ENCODE data around the gene CD300LB. TPM values are rescaled to one million over a fixed set of nuclear protein-coding genes. Genes with fewer than 3 reads are reported as not detected.

The CD300LB gene
- total RNA-seq, 1 donor from 2014 or later: not detected

GRCh38 chr17:74549343-74549742, 18.1 kb upstream of the CD300LB start:
- no peak for DNase-seq (ENCODE audit: low read depth in 2 of 2)

- no peak for DNase-seq (ENCODE audit: low read depth in 2 of 2)
Measured at GRCh38 chr17:74547736-74548135, 16.5 kb upstream of the CD300LB start.

DNA sequence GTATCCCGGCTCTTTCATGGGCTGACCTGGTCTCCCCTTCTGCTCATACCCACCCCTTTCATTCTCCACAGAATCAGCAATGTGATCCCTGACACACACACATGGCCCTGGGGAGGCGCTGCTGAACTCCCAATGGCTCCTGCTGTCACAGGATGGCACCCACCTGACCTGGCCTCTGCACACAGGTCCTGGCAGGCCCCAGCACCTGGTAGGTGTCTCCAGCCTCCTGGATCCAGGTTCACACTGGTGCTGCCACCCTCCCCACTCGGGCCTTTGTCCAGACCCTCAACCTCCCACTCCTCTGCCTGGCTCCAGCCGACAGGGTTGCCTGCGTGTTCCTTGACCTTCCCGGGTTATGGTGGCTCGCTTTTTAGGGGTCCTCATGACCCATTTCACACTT, 16.0 kb upstream of the CD300LB start:
- no peak for DNase-seq (ENCODE audit: low read depth in 2 of 2)

DNA sequence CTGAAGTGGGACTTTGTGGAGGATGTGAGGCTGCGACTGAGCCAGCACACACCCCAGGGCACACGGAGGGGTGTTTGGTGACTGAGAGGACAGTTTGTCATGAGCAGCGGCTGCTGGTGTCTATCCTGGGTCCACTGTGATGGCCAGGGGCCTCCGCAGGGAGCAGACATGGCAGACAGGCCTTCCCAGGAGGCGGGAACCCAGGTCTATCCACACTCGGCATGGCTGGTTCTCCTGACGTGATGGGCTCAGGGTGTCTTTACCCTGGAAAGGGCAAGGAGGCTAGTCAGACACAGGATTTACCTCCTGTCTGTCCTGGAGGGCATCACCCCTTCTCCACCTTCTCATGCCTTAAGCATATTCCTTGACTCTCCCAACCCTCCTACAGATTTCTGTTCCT, 15.3 kb upstream of the CD300LB start:
- DNase-seq (ENCODE audit: low read depth in 2 of 2): no peak

GRCh38 chr17:74545843-74546230, 14.6 kb upstream of the CD300LB start, which contains the start of gene CD300C:
Gene CD300C, minus strand, starts transcription at chr17:74546115. Its CDS starts 333 bp downstream, at chr17:74545782.
- DNase-seq (ENCODE audit: low read depth in 2 of 2): no peak

GRCh38 chr17:74544991-74545842, 13.9 kb upstream of the CD300LB start:
- no peak for DNase-seq (ENCODE audit: low read depth in 2 of 2)

- DNase-seq (ENCODE audit: low read depth in 2 of 2): no peak
Measured at GRCh38 chr17:74543891-74544760, 12.9 kb upstream of the CD300LB start.

- no peak for DNase-seq (ENCODE audit: low read depth in 2 of 2)
Measured at GRCh38 chr17:74543406-74543805, 12.1 kb upstream of the CD300LB start.

- no peak for DNase-seq (ENCODE audit: low read depth in 2 of 2)
Measured at GRCh38 chr17:74542727-74543383, 11.6 kb upstream of the CD300LB start.

DNA sequence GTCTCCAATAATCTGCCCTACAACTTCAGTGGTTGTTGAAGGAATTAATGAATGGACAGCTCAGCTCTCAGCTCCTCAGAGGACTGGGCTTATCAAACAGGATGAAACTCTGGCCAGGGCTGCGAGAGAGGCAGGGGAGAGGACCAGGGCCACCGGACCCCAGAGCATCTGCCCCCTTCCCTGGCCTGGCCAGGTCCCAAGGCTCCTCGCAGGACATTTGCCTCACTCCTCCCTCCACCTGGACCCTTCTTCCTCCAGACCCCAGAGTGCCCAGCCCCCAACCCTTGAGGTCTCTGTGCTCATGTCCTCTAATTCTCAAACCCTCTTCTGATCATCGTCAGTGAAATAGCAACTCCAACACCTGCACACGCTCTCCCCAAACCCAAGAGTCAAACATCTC, 10.9 kb upstream of the CD300LB start:
- DNase-seq (ENCODE audit: low read depth in 2 of 2): no peak

- DNase-seq (ENCODE audit: low read depth in 2 of 2): no peak
Measured at GRCh38 chr17:74541176-74542111, 10.2 kb upstream of the CD300LB start.

GRCh38 chr17:74539281-74539820, 8.1 kb upstream of the CD300LB start:
- no peak for DNase-seq (ENCODE audit: low read depth in 2 of 2)

- DNase-seq (ENCODE audit: low read depth in 2 of 2): no peak
Measured at GRCh38 chr17:74536890-74537289, 5.6 kb upstream of the CD300LB start.

GRCh38 chr17:74532115-74532514, 840 bp upstream of the CD300LB start:
- DNase-seq (ENCODE audit: low read depth in 2 of 2): no peak

DNA sequence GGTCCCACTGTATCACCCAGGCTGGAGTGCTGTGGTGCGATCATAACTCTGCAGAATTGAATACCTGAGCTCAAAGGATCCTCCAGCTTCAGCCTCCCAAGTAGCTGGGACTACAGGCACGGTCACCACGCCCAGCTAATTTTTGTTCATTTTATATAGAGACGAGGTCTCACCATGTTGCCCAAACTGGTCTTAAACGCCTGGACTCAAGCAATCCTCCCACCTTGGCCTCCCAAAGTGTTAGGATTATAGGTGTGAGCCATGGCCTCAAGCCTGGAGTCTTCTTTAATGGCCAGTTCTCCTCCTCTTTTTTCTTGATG, 484 bp downstream of the CD300LB start:
- no peak for DNase-seq (ENCODE audit: low read depth in 2 of 2)

GRCh38 chr17:74529243-74529642, 2.0 kb downstream of the CD300LB start:
- no peak for DNase-seq (ENCODE audit: low read depth in 2 of 2)

GRCh38 chr17:74528491-74529199, 2.6 kb downstream of the CD300LB start:
- DNase-seq (ENCODE audit: low read depth in 2 of 2): no peak

- DNase-seq (ENCODE audit: low read depth in 2 of 2): no peak
Measured at GRCh38 chr17:74527756-74528155, 3.5 kb downstream of the CD300LB start.

- no peak for DNase-seq (ENCODE audit: low read depth in 2 of 2)
Measured at GRCh38 chr17:74527081-74527480, 4.2 kb downstream of the CD300LB start.

GRCh38 chr17:74526681-74527080, 4.6 kb downstream of the CD300LB start:
- no peak for DNase-seq (ENCODE audit: low read depth in 2 of 2)
